ENCODE measurements around the gene TNFRSF13B. TPM values are rescaled to one million over a fixed set of nuclear protein-coding genes. Genes with fewer than 3 reads are reported as not detected.
"Not testable (repeated sequence)": the region's sequence is repeated elsewhere in the genome, so short reads cannot be mapped to it uniquely, and the experiment has no call there.

Gene TNFRSF13B
- total RNA-seq, 1 donor from 2014 or later = not detected

GRCh38 chr17:16975744-16976625, 4.1 kb upstream of the TNFRSF13B start:
- no peak for TF ChIP-seq CTCF (IDR thresholded peaks at IDR 0.05)
- no peaks in the 10 kb centered on the region for H3K4me1 ChIP-seq
- intact Hi-C loops (cut with DNase I) = no loop called here
- no peak overlapping the region for H3K27ac ChIP-seq
- H3K4me3 ChIP-seq = no peak overlapping the region
- DNase-seq (ENCODE audit: low spot score in 2 of 2) = no peak
- H3K27me3 ChIP-seq = no peaks in the 10 kb centered on the region
- no peaks in the 10 kb centered on the region for H3K36me3 ChIP-seq
- no peaks in the 10 kb centered on the region for H3K9me3 ChIP-seq

DNA sequence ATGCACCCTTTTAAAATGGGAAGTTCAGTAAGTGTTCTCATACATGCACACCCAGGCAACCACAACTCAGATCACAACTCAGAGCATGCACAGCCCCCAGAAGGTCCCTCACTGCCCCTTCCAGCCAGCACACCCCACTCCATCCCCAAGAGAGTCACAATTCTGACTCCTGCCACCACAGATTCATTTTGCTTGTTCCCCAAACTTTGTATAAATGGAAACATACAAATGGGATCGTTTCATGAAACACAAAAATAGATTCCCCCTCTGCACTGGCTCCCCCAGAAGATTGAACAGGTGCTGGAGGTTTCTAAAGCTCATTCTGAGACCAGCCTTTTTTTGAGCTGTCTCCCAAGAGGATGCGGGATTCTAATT, 3.3 kb upstream of the TNFRSF13B start:
- no peak overlapping the region for H3K27ac ChIP-seq
- no peaks in the 10 kb centered on the region for H3K9me3 ChIP-seq
- no peaks in the 10 kb centered on the region for H3K4me1 ChIP-seq
- no peaks in the 10 kb centered on the region for H3K27me3 ChIP-seq
- H3K36me3 ChIP-seq = no peaks in the 10 kb centered on the region
- no peak for DNase-seq (ENCODE audit: low spot score in 2 of 2)
- TF ChIP-seq CTCF (IDR thresholded peaks at IDR 0.05) = no peak
- intact Hi-C loops (cut with DNase I) = no loop called here
- H3K4me3 ChIP-seq = no peak overlapping the region

- H3K4me3 ChIP-seq = no peak overlapping the region
- TF ChIP-seq CTCF (IDR thresholded peaks at IDR 0.05) = no peak
- intact Hi-C loops (cut with DNase I) = no loop called here
Observed at GRCh38 chr17:16974569-16975276, 2.8 kb upstream of the TNFRSF13B start.

GRCh38 chr17:16973760-16974540, 2.0 kb upstream of the TNFRSF13B start:
- intact Hi-C loops (cut with DNase I) = no loop called here
- Histone ChIP-seq H3K27me3 (no peaks in the 10 kb centered on the region), H3K4me1 (no peaks in the 10 kb centered on the region), H3K27ac (no peak overlapping the region), H3K36me3 (no peaks in the 10 kb centered on the region), H3K4me3 (no peak overlapping the region), H3K9me3 (no peaks in the 10 kb centered on the region)
- no peak for TF ChIP-seq CTCF (IDR thresholded peaks at IDR 0.05)
- no peak for DNase-seq (ENCODE audit: low spot score in 2 of 2)

More at GRCh38 chr17:16974569-16975276, 2.8 kb upstream of the TNFRSF13B start:
- Histone ChIP-seq H3K27me3 (no peaks in the 10 kb centered on the region), H3K27ac (no peak overlapping the region), H3K36me3 (no peaks in the 10 kb centered on the region), H3K9me3 (no peaks in the 10 kb centered on the region), H3K4me1 (no peaks in the 10 kb centered on the region)
- no peak for DNase-seq (ENCODE audit: low spot score in 2 of 2)

DNA sequence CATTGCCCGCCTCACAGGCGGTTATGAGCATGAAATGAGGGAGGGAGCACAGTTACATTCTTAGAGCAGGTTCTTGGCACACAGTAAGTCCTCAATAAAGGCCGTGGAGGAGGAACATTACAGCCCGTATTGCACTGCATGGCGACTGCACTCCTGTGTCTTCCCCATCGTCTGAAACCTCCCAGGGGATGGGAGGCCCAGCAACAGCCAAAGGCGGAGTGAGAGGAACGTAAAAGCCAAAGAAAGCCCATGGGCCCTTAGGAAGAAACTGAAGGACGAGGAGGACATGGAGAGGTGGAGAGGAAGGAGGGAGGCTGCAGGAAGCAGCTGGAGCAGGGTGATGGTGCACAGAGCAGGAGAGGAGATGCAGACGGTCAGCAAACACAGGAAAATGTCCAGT, 1.1 kb upstream of the TNFRSF13B start:
- H3K9me3 ChIP-seq; DNase-seq (ENCODE audit: low spot score in 2 of 2); H3K4me3 ChIP-seq; H3K27me3 ChIP-seq; H3K36me3 ChIP-seq; intact Hi-C loops (cut with DNase I); H3K4me1 ChIP-seq; H3K27ac ChIP-seq: not testable (repeated sequence)
